Stimulated activated CD8-positive, alpha-beta memory T cell treated with anti-CD3 and anti-CD28 coated beads, Interleukin-7, amount 100 ng/mL, for 4 hours (primary cell): ENCODE measurements around the gene CSNK2A1.
A peak's percentile ranks its signal among the peaks of the same experiment; 100 is the strongest.

ENCODE experiments used
- DNase-seq, 2 donors: peaks; one replicate each; pipeline ENCODE4 v3.0.0-alpha.2; 2020; ENCODE audit warnings: low read depth in 2 of 2

Gene CSNK2A1

DNA sequence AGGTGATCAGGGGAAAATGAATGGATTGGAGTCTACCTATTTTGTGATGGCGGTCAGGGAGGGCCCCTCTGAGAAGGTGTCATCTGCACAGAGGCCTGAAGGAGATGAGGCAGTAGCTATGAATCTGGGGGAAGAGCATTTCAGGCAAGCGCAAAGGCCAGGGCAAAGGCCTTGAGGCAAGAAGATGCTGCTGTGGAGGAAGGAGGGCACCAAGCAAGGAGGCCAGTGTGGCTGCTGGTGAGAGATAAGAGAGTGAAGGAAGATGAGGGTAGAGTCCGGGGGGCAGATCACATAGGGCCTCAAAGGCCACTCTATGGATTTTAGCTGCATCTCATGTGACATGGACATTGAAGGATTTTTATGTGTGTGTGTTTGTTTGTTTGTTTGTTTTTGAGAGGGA, 20.6 kb upstream of the CSNK2A1 start:
- DNase-seq, result no peak

DNA sequence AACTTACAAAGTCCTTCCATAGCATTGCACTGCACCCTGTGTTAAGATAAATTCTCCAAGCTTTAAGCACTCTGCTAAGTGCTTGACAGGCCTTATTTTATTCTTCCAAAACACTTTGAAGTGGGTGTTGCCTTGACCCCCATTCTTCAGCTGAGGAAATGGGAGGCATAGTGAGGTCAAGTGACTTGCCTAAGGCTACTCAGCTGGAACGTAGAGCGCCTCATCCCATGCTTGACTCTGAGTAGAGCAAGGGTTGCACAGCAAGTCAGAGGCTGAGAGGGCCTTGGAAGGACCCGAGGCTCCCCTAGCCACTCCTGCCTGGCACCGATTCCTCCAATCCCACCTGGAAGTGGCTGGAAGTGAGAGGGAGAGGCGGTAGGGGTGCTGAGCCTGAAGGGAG, 19.6 kb upstream of the CSNK2A1 start:
- no peak for DNase-seq

DNA sequence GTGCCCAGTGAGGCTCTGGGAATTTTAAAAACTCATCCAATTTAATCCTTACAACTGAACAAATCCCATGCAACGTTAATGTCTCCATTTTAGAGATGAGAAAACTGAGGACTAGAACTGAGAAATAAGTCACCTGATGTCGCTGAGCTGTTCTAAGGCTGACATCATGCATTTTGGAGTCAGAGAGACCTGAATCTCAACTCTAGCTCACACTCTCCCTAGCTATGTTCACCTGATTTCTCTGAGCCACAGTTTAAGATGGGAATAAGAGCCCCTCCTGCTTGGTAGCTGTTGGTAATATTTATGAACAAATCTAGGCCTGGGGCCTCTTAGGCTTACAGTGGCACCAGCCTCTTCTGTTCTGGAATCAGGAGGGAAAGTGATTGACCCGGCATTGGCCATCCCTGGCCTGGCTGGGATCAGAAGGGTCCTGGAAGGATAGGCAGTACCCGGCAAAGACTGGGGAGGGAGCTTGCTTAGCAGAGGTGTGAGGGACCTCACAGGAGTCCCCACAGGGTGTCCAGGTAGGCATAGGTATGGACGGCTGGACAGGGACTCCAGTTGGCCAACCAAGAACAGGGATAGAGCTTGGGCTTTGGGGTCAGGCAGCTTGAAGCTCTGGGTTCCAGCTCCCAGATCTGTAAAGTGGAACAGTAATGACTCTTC, 18.8 kb upstream of the CSNK2A1 start:
- DNase-seq, result no peak

DNA sequence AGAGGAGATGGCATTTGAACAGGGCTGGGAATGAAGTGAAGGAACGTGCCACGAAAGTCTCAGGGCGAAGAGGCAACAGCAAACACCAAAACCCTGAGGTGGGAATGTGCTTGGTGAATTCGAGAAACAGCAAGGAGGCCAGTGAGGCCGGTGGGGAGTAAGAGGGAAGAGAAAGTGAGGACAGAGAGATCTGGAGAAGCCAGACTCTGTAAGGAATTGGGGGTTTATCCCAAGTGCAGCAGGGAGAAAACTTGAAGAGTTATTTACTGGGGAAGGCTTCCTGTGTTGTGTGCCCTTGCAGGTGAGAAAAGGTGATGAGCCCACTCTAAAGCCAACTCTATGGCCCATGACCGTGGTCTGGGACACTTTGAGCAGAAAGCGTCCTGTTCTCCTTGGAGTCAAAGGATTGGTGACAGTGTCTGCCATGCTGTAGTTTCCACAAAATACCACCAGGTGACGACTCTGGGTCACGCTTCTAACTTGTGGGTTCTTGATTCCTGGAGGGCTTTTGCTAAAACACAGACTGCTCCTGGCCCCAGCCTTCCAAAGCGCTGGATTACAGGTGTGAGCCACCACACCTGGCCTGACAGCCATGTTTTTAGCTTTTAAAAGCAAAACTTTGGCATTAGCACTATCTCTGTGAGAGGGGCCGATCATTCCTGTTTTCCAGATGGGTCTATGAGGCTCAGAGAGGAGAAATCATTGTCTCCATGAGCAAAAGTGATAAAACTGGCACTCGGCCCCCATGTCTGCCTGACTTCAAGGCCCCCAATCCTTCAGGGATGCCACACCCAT, 18.0 kb upstream of the CSNK2A1 start:
- DNase-seq, result no peak

DNA sequence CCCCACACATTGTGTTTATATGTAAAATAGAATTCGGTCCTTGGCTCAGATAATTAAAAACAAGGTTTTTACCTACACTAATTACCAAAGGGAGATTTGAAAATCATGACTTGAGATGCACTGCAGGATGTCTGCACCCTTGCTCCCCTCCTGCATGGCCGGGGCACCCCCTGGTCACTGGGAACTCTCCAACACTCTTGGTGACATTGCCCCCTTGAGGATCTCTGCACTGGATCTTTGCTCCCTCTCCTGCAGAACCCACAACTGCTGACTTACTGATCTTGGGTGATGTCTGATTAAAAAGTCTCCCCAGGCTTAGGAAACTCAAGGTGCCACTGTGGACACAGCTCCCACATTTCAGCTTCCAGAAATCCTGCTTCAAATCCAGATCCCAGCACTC, 17.1 kb upstream of the CSNK2A1 start:
- DNase-seq, result no peak

DNA sequence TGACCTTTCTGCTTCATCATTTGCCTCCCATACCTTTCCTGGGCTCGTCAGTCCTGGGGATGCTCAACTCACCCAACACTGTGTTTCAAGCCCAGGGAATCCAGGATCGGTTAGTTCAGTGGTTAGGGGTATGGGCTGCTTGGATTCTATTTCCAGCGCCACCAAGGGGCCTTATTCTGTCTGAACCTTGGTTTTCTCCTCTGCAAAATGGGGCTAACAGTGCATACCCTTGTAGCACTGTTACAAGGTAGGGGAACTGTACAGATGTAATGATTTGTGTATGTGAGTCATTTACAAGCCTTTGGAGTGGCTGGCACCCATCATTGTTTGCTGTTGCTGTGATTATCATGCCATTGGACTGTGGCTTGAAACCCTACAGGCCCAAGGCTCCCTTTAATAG, 14.5 kb upstream of the CSNK2A1 start:
- no peak for DNase-seq

DNA sequence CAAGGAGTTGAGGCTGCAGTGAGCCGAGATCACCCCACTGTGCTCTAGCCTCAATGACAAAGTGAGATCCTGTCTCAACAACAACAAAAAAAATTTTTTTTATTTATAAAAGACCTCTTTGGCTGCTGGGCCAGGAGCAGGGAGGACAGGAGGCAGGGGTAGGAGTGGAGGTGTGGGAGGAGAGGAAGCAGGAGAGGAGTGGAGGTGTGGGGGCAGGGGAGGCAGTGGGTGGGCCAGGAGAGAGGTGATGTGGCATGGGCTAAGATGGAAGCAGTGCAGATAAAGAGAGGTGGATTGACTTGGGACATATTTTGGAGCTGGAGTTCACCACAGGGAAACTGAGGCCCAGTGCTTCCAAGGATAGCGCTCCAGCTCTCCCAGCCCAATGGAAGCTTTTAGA, 13.4 kb upstream of the CSNK2A1 start:
- DNase-seq, result no peak

DNA sequence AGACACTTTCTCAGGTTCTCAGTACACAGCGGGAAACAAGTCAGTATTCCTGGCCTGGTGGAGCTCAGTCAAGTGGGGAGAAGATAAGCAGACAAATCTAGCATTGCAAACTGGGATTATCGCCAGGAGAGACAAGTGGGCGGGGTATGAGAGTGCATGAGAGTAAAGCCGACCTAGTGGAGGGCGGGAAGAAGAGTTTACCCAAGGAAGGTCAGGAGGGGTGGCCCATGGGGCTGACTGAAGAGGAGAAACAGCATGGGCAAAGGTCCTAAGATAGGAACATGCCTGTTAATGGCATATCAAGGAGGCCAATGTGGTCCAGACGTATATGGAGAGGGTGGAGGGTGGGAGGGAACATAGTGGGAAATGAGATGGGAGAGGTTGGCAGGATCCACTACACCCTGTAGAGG, 12.4 kb upstream of the CSNK2A1 start:
- DNase-seq, result no peak

DNA sequence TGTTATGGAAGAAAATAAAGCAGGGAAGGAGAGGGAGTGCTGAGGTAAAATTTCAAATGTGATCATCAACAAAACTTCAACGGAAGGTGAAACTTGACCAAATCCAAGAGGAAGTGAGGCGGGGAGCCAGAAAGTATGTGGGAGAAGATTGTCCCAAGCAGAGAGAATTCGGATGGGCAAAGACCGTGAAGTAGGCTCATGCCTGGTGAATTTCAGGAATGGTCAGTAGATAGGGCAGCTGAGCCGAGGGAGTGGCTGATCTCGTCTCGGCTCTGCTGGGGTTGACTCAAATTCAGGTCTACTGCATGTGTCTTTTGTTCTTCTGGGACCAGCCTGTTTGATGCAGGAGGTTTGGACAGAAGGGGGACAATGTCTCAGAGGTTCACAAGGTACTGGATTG, 7.0 kb upstream of the CSNK2A1 start:
- no peak for DNase-seq

DNA sequence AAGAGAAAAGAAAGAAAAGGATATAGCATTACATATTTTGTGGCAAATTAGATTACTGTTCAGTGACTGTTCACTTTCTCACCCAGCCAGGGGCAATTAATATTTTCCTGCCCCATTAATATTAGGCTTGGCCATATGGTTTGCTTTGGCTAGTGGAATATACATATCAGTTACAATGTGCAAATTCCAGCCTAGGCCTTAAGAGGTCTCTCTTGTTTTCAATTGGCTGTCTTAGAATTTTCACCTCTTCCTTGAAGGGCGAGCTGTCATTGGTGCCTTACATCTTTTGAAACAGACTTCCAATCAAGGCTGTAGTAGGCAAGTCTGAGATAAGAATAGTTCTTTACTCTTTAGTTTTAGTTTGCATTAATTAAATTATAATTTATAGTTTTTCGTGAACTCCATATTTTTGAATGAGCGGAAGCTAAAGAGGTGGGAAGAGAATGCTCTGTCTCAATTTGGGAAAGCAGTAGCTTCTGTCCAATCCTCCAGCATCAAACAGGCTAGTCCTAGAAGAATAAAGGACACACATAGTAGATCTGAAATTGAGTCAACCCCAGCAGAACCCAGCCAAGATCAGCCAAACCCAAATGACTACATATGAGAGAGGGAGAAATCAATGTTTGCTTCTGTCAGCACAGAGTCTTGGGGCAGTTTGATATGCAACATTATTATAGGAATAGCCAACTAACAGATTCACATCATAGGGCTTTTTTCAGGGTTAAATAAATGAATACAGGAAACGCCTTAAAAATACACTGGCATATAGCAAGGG, 6.3 kb upstream of the CSNK2A1 start:
- DNase-seq, result no peak

DNA sequence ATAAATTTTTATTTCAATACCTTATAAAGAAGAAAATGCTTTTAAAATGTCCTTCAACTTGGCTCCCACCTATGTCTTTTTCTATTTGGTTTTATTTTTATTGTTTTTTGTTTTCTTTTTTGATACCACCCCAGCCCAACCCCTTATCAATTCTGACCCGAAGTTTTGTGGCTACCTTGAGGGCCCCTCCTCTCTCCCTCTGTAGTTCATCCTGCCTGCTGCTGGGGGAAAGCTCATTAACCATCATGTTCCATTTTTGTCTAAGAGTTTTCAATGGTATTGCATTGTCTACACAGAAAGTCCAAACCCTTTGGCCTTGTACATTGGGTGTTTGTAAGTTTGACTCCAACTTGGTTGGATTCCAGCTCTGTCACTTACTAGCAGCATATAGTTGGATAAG, 5.3 kb upstream of the CSNK2A1 start:
- DNase-seq, result no peak

DNA sequence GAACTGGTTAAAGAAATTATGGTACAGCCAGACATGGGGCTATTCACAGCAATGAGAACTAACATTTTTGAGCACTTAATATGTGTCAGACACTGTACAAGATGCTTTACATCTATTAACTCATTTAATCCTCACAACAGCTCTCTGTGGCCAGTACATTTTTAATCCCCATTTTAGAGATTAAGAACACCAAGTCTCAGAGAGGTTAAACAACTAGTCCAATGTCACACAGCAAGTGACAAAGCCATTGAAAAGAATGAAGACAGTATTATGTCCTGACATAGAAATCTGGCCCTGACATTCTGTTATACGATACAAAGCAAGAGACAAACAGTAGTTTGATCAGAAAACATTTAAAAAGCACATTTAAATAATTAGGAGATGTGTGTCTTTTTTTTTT, 3.8 kb upstream of the CSNK2A1 start:
- no peak for DNase-seq

DNA sequence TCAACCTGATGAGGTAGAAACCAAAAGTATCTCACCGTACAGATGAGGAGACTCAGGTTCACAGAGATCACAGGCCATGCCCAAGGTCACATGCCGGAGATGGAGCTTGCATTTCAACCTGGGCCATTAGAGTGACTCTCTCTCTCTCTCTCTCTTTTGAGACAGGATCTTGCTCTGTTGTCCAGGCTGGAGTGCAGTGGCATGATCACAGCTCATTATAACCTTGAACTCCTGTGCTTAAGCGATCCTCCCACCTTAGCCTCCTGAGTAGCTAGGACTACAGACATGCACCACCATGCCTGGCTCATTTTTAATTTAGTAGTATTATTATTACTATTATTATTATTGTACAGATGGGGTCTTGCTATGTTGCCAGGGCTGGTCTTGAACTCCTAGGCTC, 2.8 kb upstream of the CSNK2A1 start:
- DNase-seq, result no peak

DNA sequence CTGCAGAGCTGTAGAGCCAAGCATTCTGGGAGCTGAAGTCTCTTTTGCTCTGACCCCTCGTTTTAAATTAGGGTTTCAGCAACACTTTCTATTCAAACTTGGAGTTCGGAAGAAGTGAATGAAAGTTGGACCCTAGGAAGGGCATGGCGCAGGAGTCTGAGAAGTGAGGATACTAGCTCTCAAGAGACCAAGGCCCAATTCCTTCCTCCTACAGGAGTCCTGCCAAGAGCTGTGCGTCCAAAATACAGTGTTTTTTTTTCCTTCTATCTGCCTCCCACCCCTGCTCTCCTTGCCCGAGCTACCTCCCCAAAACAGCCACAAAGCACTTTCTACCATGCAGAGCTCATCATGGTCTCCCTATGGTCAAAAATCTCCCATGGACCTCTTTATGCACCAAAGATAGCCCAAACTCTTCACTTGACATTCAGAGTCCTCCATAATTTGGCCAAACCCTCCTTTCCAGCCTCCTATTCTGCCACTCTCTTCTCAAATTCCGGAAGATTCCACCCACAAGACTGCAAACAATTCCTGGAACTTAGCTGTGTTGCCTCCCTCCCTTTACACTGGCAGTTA, 649 bp upstream of the CSNK2A1 start:
- no peak for DNase-seq

DNA sequence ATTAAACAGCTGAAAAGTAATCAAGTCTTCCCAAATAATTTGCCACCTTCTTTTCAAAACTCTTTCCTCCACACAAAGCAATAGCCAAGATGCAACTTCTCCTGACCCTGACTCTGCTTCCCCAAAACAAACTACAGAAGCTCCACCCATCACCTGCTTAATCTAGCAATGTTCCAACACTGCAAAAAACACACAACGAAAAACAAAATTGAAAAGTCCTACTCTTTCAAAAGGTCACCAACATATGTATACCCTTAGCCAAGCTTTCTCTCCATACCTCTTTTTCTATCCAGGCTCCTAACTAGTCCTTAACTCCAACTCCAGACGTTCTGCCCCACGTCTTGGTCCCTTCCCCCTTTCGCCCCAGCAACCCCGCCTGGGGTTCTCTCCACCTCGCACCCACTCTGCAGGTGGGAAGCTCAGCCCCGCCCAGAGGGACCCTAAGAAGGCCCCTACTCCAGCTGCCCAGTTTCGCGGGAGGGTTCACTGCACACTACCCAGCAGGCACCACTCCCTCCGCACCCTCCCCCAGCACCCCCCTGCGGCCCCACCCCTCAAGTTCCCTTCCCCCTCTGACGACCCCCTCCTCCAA, 717 bp downstream of the CSNK2A1 start:
- peak in 1 of 2 donors; percentile 18 for DNase-seq

DNA sequence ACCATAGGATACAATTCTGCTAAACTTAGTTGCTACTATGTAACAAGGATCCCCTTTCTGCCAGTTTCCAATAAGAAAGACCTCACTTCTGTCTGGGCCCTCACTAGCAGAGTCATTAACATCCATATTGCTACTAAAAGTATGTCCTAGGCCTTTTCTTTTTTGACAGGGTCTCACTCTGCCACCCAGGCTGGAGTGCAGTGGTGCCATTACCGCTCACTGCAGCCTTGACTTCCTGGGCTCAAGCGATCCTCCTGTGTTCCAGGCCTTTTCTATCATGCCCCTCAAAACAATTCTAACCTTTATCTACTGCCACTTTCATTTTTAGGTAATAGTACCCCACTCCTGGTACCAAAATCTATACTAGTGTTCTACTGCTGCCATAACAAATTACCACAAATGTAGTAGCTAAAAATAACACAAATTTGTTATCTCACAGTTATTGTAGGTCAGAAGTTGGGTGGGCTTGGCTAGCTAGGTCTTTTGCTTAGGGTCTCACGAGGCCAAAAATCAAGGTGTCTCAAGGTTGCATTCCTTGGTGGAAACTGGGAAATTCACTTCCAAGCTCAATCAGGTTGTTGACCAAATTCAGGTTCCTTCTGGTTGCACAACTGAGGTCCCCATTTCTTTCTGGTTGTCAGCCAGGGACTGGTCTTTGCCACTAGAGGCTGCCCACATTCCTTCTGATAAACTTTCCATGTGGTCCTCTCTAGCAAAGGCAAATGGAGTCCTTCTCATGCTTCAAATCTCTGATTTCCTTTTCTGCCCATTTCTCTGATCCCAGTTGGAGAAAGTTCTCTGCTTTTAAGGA, 3.0 kb downstream of the CSNK2A1 start:
- no peak for DNase-seq

DNA sequence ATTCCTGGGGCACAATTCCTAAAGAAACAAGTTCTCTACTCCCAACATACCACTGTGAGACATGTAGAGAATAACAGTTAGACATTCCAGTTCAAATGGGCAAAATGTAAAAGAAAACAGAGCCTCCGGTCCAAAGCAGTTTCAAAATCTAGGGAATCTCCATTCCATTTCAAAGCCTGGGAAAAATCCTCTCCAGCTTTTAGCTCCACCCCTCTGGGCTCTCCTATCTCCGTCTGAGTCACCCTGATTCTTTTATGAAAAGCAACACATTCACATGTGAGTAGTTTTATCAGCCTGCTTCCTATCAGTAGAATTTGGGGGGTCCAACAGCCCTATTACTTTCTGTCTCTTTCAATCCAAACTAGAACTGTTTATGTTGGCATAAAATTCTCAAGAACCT, 3.7 kb downstream of the CSNK2A1 start:
- DNase-seq, result no peak

DNA sequence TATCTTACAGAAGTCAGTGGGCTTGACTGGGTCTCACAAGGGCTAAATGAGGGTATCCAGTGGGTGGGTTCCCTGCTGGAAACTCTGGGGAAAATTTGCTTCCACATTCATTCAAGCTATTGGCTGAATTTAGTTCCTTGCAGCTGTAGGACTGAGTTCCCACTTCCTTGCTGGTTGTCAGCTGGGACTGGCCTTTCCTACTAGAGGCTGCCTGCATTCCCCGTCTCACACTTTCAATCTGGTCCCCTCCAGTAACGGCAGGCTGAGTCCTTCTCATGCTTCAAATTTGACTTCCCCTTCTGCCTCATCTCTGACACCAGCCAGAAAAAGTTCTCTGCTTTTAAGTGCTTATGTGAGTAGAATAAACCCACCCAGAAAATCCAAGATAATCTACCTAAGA, 4.4 kb downstream of the CSNK2A1 start:
- no peak for DNase-seq

DNA sequence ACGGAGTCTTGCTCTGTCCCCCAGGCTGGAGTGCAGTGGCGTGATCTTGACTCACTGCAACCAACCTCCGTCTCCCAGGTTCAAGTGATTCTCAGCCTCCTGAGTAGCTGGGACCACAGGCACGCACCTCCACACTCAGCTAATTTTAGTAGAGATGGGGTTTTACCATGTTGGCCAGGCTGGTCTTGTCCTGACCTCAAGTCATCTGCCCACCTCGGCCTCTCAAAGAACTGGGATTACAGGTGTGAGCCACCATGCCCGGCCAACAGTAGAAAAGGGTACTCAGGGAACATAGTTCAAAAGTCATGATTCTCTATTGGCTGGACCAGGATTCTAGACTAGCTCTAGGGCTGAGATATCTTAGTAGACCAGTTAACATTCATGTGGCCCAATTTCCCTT, 5.6 kb downstream of the CSNK2A1 start:
- no peak for DNase-seq

DNA sequence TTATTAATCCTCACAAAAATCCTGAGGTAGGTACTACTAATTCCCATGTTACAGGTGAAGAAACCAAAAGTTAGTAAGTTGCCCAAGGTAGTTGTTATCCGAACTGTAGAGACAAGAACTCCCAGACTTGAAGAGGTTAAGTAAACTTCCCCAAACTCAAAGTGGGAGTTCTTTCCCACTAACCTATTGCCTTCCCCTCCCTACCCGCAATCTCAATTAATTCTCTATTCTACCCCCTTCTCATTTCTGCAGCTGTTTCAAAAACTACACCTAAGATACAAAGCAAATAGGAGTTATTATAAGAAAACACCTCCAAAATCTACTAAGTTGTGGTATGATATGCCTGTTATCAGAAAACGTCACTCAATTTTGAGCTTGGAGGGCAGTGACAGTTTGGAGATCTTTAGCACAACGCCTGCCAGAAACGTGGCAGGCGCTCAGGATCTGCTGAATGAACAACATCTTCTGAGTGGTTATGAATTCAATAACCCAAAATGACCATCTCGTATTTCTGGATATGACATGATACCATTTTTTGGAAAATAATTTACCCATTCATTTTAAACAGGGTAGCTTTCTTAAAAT, 7.1 kb downstream of the CSNK2A1 start:
- DNase-seq, result no peak

DNA sequence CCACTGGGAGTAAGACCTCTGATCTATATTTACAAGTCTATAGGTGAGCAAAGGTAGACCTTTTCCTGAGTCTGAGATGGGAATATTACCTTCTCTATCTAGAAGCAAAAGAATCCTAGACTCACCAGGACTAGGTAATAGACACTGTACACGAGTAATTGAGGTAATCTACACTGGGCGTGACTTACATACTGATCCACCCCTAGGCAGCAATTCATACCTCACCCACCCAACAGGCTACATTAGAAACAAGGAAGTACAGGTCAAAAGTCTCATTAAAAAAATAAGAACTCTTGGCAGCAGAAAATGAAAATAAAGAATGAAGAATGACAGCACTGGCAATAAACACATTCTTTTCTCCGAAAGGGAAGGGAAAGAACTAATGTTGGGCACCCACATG, 7.6 kb downstream of the CSNK2A1 start:
- DNase-seq, result no peak
